HG02943 (cell line): Measurements from ENCODE around the gene SIPA1L2.
A peak's percentile ranks its signal among the peaks of the same experiment; 100 is the strongest.

Experiments used
- ATAC-seq: cut with Tn5 transposase; IDR thresholded peaks from one replicate; pipeline ENCODE4 v1.9.1; 2021; ENCODE audit warnings: mild to moderate bottlenecking, low read depth, moderate library complexity; ENCODE audit not compliant: unreplicated experiment

The SIPA1L2 gene

GRCh38 chr1:232650845-232651244, 20.9 kb upstream of the SIPA1L2 start:
- no peak for ATAC-seq

GRCh38 chr1:232650418-232650817, 20.5 kb upstream of the SIPA1L2 start:
- no peak for ATAC-seq

GRCh38 chr1:232648316-232648715, 18.4 kb upstream of the SIPA1L2 start:
- ATAC-seq, result no peak

- ATAC-seq, result no peak
Observed at GRCh38 chr1:232644209-232644608, 14.3 kb upstream of the SIPA1L2 start.

GRCh38 chr1:232643251-232643650, 13.3 kb upstream of the SIPA1L2 start:
- ATAC-seq, result no peak

GRCh38 chr1:232641507-232641906, 11.6 kb upstream of the SIPA1L2 start:
- no peak for ATAC-seq

- no peak for ATAC-seq
Observed at GRCh38 chr1:232636799-232637198, 6.9 kb upstream of the SIPA1L2 start.

GRCh38 chr1:232635778-232636356, 5.9 kb upstream of the SIPA1L2 start:
- peak; percentile 70 for ATAC-seq

- no peak for ATAC-seq
Observed at GRCh38 chr1:232635279-232635678, 5.3 kb upstream of the SIPA1L2 start.

- ATAC-seq, result no peak
Observed at GRCh38 chr1:232634096-232634495, 4.2 kb upstream of the SIPA1L2 start.

- no peak for ATAC-seq
Observed at GRCh38 chr1:232630894-232631195, 912 bp upstream of the SIPA1L2 start.

- peak; percentile 58 for ATAC-seq
Observed at GRCh38 chr1:232629250-232630046, 485 bp downstream of the SIPA1L2 start.

- no peak for ATAC-seq
Observed at GRCh38 chr1:232628335-232629249, 1.3 kb downstream of the SIPA1L2 start.

- ATAC-seq, result no peak
Observed at GRCh38 chr1:232627645-232628334, 2.1 kb downstream of the SIPA1L2 start.

- no peak for ATAC-seq
Observed at GRCh38 chr1:232627171-232627570, 2.8 kb downstream of the SIPA1L2 start.

GRCh38 chr1:232626452-232626851, 3.5 kb downstream of the SIPA1L2 start:
- no peak for ATAC-seq

GRCh38 chr1:232625319-232625868, 4.5 kb downstream of the SIPA1L2 start:
- no peak for ATAC-seq

- no peak for ATAC-seq
Observed at GRCh38 chr1:232624546-232625281, 5.2 kb downstream of the SIPA1L2 start.

- no peak for ATAC-seq
Observed at GRCh38 chr1:232622981-232623380, 7.0 kb downstream of the SIPA1L2 start.

GRCh38 chr1:232622378-232622777, 7.6 kb downstream of the SIPA1L2 start:
- no peak for ATAC-seq
